ENCODE results near the gene MCM7.

The MCM7 gene

GRCh38 chr7:100128637-100128963 lies 27.4 kb upstream of the MCM7 start:
- ATAC-seq (replicated peaks): no peak
- H3K27me3 Mint-ChIP-seq: no peaks in the 10 kb centered on the region

GRCh38 chr7:100127866-100128636 lies 26.9 kb upstream of the MCM7 start:
- Mint-ChIP-seq H3K36me3 (ENCODE audit: insufficient read depth) (peaks cover 28% of the 10 kb centered on the region), H3K9me3 (no peaks in the 10 kb centered on the region), H3K4me3 (peak overlapping the region; percentile 96 to 99), H3K4me1 (ENCODE audit: low read depth in 2 of 2) (peaks cover 22 to 24% of the 10 kb centered on the region in 2 donors), H3K27ac (peak overlapping the region; percentile 26 to 54), H3K27me3 (no peaks in the 10 kb centered on the region)
- DNase-seq (peak in 1 of 3 experiments; percentile 10), ATAC-seq (replicated peaks) (no peak)

More at GRCh38 chr7:100128637-100128963, 27.4 kb upstream of the MCM7 start:
- no peak for DNase-seq
- Mint-ChIP-seq H3K9me3 (no peaks in the 10 kb centered on the region), H3K27ac (peak overlapping the region in 1 of 2 donors; percentile 54), H3K4me3 (peak overlapping the region; percentile 96 to 99), H3K36me3 (ENCODE audit: insufficient read depth) (peaks cover 23% of the 10 kb centered on the region), H3K4me1 (ENCODE audit: low read depth in 2 of 2) (peaks cover 22 to 24% of the 10 kb centered on the region in 2 donors)

DNA sequence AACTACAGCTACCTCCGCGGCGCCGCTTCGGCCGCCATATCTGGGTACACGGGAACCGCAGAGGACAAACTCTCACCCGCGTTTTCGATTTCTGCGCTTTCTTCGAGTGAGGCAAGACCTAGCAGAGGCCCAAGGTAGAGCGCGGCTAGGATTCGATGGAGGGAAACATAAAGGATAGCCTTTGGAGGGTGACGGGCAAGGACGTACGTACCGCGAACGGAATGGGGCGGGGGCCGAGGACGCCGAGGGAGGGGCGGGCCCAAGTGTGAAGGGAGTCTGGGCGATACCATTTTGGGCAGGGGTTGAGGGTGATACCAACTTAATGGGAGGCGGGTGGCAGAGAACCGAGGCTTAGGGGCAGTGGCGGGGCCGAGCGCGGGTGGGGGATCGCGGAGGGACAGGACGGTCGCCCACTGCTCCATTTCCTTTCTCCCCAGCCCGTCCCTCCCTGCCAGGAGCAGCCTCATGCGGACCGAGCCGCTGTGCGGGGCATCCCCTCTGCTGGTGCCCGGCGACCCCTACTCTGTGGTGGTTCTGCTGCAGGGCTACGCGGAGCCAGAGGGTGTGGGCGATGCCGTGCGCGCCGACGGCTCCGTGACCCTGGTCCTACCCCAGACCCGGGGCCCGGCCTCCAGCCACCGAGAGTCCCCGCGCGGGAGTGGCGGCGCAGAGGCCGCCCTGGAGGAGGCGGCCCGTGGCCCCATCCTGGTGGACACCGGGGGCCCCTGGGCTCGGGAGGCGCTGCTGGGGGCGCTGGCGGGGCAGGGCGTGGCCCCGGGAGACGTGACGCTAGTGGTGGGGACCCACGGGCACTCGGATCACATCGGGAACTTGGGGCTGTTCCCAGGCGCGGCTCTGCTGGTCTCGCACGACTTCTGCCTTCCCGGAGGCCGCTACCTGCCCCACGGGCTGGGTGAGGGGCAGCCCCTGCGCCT lies 26.0 kb upstream of the MCM7 start, which contains the start of gene MBLAC1:
TSS of gene MBLAC1 (plus strand) at position 37 of the 935 bp plus-strand sequence. CDS start at position 466, 429 bp downstream.
- no peaks in the 10 kb centered on the region for H3K9me3 Mint-ChIP-seq
- ATAC-seq (replicated peaks) (peak; percentile 81), DNase-seq (peak; percentile 91 to 95 (median 92))
- peak within 1 kb of the TSS; percentile 96 to 99 for H3K4me3 Mint-ChIP-seq
- H3K27me3 Mint-ChIP-seq: no peaks in the 10 kb centered on the region
- H3K27ac Mint-ChIP-seq: peak within 1 kb of the TSS; percentile 98 to 100
- H3K4me1 Mint-ChIP-seq (ENCODE audit: low read depth in 2 of 2): peaks cover 17 to 21% of the 10 kb centered on the region in 2 donors
- H3K36me3 Mint-ChIP-seq (ENCODE audit: insufficient read depth): peaks cover 30% of the 10 kb centered on the region

DNA sequence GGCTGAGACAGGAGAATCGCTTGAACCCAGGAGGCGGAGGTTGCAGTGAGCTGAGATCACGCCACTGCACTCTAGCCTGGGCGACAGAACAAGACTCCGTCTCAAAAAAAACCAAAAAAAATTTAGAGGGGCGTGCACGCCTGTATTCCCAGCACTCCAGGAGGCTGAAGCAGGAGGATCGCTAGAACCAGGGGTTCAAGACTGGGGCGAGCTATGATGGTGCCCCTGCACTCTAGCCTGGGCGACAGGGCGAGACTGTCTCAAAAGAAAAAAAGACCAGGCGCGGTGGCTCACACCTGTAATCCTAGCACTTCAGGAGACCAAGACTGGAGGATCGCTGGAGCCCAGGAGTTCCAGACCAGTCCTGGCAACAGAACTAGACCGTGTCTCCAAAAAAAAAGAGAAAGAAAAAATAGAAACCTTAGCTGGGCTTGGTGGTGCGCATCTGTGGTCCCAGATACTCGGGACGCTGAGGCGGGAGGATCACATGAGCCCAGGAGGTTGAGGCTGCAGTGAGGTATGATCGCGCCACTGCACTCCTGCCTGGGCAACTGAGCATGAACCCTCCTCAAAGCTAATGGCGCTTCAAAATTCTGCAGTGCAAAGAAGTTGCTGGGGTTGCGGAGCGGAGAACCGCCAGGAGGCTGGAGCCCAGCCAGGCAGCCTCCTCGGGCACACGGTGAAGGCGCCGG lies 25.2 kb upstream of the MCM7 start:
- H3K27me3 Mint-ChIP-seq: no peaks in the 10 kb centered on the region
- H3K9me3 Mint-ChIP-seq: no peaks in the 10 kb centered on the region
- ATAC-seq (replicated peaks): no peak

GRCh38 chr7:100124301-100125230 lies 23.4 kb upstream of the MCM7 start:
- Mint-ChIP-seq H3K4me1 (ENCODE audit: low read depth in 2 of 2) (peaks cover 26 to 28% of the 10 kb centered on the region in 2 donors), H3K27me3 (no peaks in the 10 kb centered on the region), H3K36me3 (ENCODE audit: insufficient read depth) (peaks cover 39% of the 10 kb centered on the region), H3K4me3 (peak overlapping the region in 1 of 2 donors; percentile 52), H3K27ac (peak overlapping the region; percentile 75 to 98), H3K9me3 (no peaks in the 10 kb centered on the region)
- DNase-seq: no peak
- ATAC-seq (replicated peaks): no peak

More for the DNA sequence above, 25.2 kb upstream of the MCM7 start:
- H3K36me3 Mint-ChIP-seq (ENCODE audit: insufficient read depth): peaks cover 30% of the 10 kb centered on the region
- DNase-seq: no peak
- peak overlapping the region; percentile 98 to 100 for H3K27ac Mint-ChIP-seq
- peaks cover 14 to 21% of the 10 kb centered on the region in 2 donors for H3K4me1 Mint-ChIP-seq (ENCODE audit: low read depth in 2 of 2)
- peak overlapping the region; percentile 96 to 99 for H3K4me3 Mint-ChIP-seq

- DNase-seq (no peak), ATAC-seq (replicated peaks) (no peak)
- H3K36me3 Mint-ChIP-seq (ENCODE audit: insufficient read depth): peaks cover 47% of the 10 kb centered on the region
- H3K27me3 Mint-ChIP-seq: no peaks in the 10 kb centered on the region
- H3K4me3 Mint-ChIP-seq: no peak overlapping the region
- H3K27ac Mint-ChIP-seq: peak overlapping the region in 1 of 2 donors; percentile 35
- H3K9me3 Mint-ChIP-seq: no peaks in the 10 kb centered on the region
- H3K4me1 Mint-ChIP-seq (ENCODE audit: low read depth in 2 of 2): peaks cover 33 to 34% of the 10 kb centered on the region in 2 donors
These were observed 21.4 kb upstream of the MCM7 start for GRCh38 chr7:100122568-100122967.

- no peak overlapping the region for H3K4me3 Mint-ChIP-seq
- H3K4me1 Mint-ChIP-seq (ENCODE audit: low read depth in 2 of 2): peaks cover 33 to 34% of the 10 kb centered on the region in 2 donors
- H3K27ac Mint-ChIP-seq: peak overlapping the region in 1 of 2 donors; percentile 35
These were observed 20.9 kb upstream of the MCM7 start for GRCh38 chr7:100122067-100122466.

DNA sequence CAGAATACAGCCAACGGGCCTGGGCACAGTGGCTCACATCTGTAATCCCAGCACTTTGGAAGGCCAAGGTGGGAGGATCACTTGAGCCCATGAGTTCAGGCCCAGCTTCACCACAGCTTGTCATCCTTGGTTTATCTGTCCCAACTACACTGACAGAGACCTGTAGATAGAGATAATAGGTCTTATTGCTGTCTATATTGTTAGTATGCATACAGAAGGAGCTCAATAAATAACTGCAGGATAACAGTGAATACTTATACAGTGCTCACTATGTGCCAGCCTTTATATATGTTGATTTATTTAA lies 19.5 kb upstream of the MCM7 start:
- Mint-ChIP-seq H3K27ac (peak overlapping the region; percentile 99), H3K4me3 (peak overlapping the region; percentile 98 to 99), H3K4me1 (ENCODE audit: low read depth in 2 of 2) (peaks cover 28 to 29% of the 10 kb centered on the region in 2 donors), H3K27me3 (no peaks in the 10 kb centered on the region), H3K9me3 (no peaks in the 10 kb centered on the region), H3K36me3 (ENCODE audit: insufficient read depth) (peaks cover 31% of the 10 kb centered on the region)
- ATAC-seq (replicated peaks): no peak
- DNase-seq: no peak

More at GRCh38 chr7:100122067-100122466, 20.9 kb upstream of the MCM7 start:
- Mint-ChIP-seq H3K9me3 (no peaks in the 10 kb centered on the region), H3K27me3 (no peaks in the 10 kb centered on the region), H3K36me3 (ENCODE audit: insufficient read depth) (peaks cover 45% of the 10 kb centered on the region)
- ATAC-seq (replicated peaks) (no peak), DNase-seq (no peak)

GRCh38 chr7:100119970-100120732 lies 19.0 kb upstream of the MCM7 start:
- Mint-ChIP-seq H3K9me3 (no peaks in the 10 kb centered on the region), H3K27ac (peak overlapping the region; percentile 99), H3K36me3 (ENCODE audit: insufficient read depth) (peaks cover 30% of the 10 kb centered on the region), H3K4me3 (peak overlapping the region; percentile 98 to 99), H3K27me3 (no peaks in the 10 kb centered on the region), H3K4me1 (ENCODE audit: low read depth in 2 of 2) (peaks cover 26% of the 10 kb centered on the region in 2 donors)
- DNase-seq (peak; percentile 59 to 74 (median 68)), ATAC-seq (replicated peaks) (peak; percentile 63)

DNA sequence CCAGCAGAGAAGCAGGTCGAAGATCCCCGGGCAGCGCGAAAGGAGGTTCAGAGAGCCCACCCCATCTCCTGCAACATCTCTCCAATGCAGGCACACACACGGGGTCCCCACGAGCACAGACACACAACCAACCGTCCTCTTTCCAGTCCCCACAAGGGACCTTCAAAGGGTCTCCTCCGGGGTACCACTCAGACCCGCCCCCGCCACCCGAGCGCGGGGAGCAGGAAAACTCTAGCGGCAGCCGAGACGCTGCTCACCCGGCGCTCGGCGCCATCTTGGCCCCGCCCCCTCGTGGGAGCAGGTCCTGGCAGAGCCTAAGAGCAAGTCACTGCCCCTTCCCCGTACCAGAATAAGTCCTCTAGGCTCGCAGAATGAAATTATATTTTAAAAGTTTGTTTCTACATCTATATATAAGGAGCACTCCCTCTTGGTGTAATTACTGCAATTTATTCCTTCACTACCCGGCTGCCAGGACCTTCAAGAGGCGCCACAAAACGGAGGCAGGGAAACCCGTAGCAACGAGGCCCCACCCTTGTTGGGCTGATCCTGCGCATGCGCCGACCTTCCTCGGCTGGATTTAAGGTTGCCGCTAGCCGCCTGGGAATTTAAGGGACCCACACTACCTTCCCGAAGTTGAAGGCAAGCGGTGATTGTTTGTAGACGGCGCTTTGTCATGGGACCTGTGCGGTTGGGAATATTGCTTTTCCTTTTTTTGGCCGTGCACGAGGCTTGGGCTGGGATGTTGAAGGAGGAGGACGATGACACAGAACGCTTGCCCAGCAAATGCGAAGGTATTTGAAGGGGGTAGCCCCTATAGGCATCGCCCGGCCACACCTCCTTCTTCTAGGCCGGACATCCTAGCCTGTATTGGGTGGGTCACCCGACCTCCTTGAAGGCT lies 18.1 kb upstream of the MCM7 start, which contains the start of the genes CNPY4 and TAF6:
TSS of gene CNPY4 (plus strand) at position 563 of the 898 bp plus-strand sequence. CDS start at position 674, 111 bp downstream.
TSS of gene TAF6 (minus strand) at position 287 of the 898 bp plus-strand sequence. CDS start 5,149 bp downstream, outside the sequence.
- Mint-ChIP-seq H3K9me3 (no peaks in the 10 kb centered on the region), H3K36me3 (ENCODE audit: insufficient read depth) (peaks cover 32% of the 10 kb centered on the region), H3K4me3 (peak within 1 kb of the TSS; percentile 98 to 99), H3K27ac (peak within 1 kb of the TSS; percentile 99), H3K4me1 (ENCODE audit: low read depth in 2 of 2) (peaks cover 22 to 26% of the 10 kb centered on the region in 2 donors), H3K27me3 (no peaks in the 10 kb centered on the region)
- ATAC-seq (replicated peaks): peak; percentile 75
- peak; percentile 93 to 94 (median 93) for DNase-seq
